Transverse colon (tissue), 4 donors: ENCODE results near the gene RNF215. TPM values are rescaled to one million over a fixed set of nuclear protein-coding genes. Genes with fewer than 3 reads are reported as not detected.

ENCODE experiments used
- DNase-seq: peaks from one replicate; pipeline ENCODE4 v3.0.0-alpha.2; 2019
- H3K27ac ChIP-seq, 4 donors: fragments of 200-600 bp; sonication (generic); 2 replicates each; pipeline ENCODE4 v1.5.1; 2016 to 2018; ENCODE audit warnings: inconsistent platforms in 4 of 4
- H3K27me3 ChIP-seq: fragments of 200-600 bp; sonication (generic); 2 replicates; pipeline ENCODE4 v1.5.1; 2017; ENCODE audit warnings: inconsistent platforms
- H3K36me3 ChIP-seq, 4 donors: fragments of 200-600 bp; sonication (generic); 2 replicates each; pipeline ENCODE4 v1.5.1; 2017 to 2019; ENCODE audit warnings: inconsistent platforms in 4 of 4
- H3K4me1 ChIP-seq, 4 donors: fragments of 200-600 bp; sonication (generic); 2 replicates each; pipeline ENCODE4 v1.5.1; 2017 to 2020; ENCODE audit warnings: inconsistent platforms in 4 of 4
- H3K4me3 ChIP-seq, 4 donors: fragments of 200-600 bp; sonication (generic); 1 replicate in 1 of 4; 2 replicates in 3 of 4; pipeline versions ENCODE4 v1.5.1 to v1.6.1; 2017 to 2019; ENCODE audit warnings: inconsistent platforms in 4 of 4
- H3K9me3 ChIP-seq, 2 donors: fragments of 200-600 bp; sonication (generic); 2 replicates each; pipeline ENCODE4 v1.5.1; 2017 to 2019; ENCODE audit warnings: inconsistent platforms in 2 of 2
- CTCF ChIP-seq, 5 experiments: fragments of 200-600 bp in 3 of 5; fragments of 450-650 bp in 2 of 5; sonication (generic) in 3 of 5; IDR thresholded peaks; 1 replicate in 2 of 5; 2 replicates in 3 of 5; pipeline ENCODE4 v1.5.1; 2016 to 2017; ENCODE audit warnings: antibody characterized with exemption in 5 of 5, inconsistent platforms in 3 of 5, mild to moderate bottlenecking in 2 of 5, moderate library complexity in 1 of 5
- EP300 ChIP-seq: sonication (generic); formaldehyde crosslinking; IDR thresholded peaks from one replicate; pipeline ENCODE4 v1.6.1; 2017; ENCODE audit warnings: antibody characterized with exemption, low read depth
- POLR2A ChIP-seq: fragments of 450-650 bp; IDR thresholded peaks from one replicate; pipeline ENCODE4 v1.6.1; 2016; ENCODE audit warnings: antibody characterized with exemption, mild to moderate bottlenecking, moderate library complexity
- POLR2AphosphoS5 ChIP-seq, 3 donors: sonication (generic); formaldehyde crosslinking; IDR thresholded peaks; one replicate each; pipeline ENCODE4 v1.6.1; 2016; ENCODE audit warnings: antibody characterized with exemption in 3 of 3
- WGBS, 2 donors: methylation state at CpG; one replicate each; pipeline ENCODE4 v1.1.5; 2018; ENCODE audit warnings: low coverage in 1 of 2; 5-methylcytosine and 5-hydroxymethylcytosine counted together
- in situ Hi-C, 4 donors: fragments of 200-750 bp; cut with MboI; loops; one replicate each; pipeline versions ENCODE4 v1.15.0 to v1.15.1; 2017; ENCODE audit warnings: low sequenced_read_pairs in 3 of 4, low pct_ligation_motif_present in 1 of 4, low pct_unique_long_range_greater_than_20kb in 1 of 4
- intact Hi-C: fragments of 100-400 bp; cut with DNase I; formaldehyde crosslinking; loops from one replicate; pipeline ENCODE4 v1.15.1; 2023; ENCODE audit warnings: low total_unique reads
- total RNA-seq, 4 donors: library from RNA; depleted of rRNA; stranded (reverse); fragments of >200 nt; gene quantifications; one replicate each; pipeline ENCODE4 v1.1.0, GENCODE V29; 2016

RNF215 gene
- total RNA-seq, 4 donors from 2014 or later, result 3.2 to 65.5 (median 9.8) TPM

DNA sequence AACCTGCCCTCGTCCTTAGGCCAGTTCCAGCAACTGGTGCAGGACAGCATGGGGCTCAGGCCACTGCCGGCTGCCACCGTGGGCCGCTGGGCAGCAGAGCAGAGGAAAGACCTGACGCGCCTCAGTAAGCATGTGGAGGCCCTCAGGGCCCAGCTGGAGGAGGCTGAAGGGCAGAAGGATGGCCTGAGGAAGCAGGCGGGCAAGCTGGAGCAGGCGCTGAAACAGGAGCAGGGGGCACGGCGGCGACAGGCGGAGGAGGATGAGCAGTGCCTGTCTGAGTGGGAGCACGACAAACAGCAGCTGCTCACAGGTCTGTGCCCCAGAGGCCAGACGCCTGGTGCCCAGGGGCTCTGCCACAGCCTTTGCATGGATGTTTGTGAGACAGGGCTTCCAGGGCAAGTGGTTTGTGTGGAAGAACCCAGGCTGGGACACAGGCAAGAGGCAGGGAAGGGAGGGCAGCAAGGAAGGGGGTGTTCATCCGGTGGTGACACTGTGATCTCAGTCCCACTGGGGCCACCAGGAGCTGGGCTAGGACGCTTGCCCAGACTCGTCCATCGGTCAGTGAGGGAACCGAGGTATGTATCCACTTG lies 16.5 kb downstream of the RNF215 start:
- TF ChIP-seq CTCF (IDR thresholded peaks at IDR 0.05) (no peak), POLR2A (no peak), POLR2AphosphoS5 (IDR thresholded peaks at IDR 0.05) (no peak), EP300 (no peak)
- intact Hi-C loops, result no loop called here
- no peak for DNase-seq
- in situ Hi-C loops, result loop anchor here in 1 of 4 donors (25.0 kb wide), 1 partner anchor 258 kb away; no protein-coding TSS in a partner anchor
- no peaks in the 10 kb centered on the region for H3K27me3 ChIP-seq
- H3K9me3 ChIP-seq, result no peaks in the 10 kb centered on the region
- WGBS, 2 donors, result 77 to 91% methylated on average over 5 to 19 of the region's 19 CpGs
- H3K36me3 ChIP-seq, result no peaks in the 10 kb centered on the region
- no peaks in the 10 kb centered on the region for H3K4me1 ChIP-seq
- H3K4me3 ChIP-seq, result no peak overlapping the region
- H3K27ac ChIP-seq, result no peak overlapping the region

- TF ChIP-seq CTCF (IDR thresholded peaks at IDR 0.05), result no peak
- TF ChIP-seq EP300, result no peak
- TF ChIP-seq POLR2AphosphoS5 (IDR thresholded peaks at IDR 0.05), result no peak
- TF ChIP-seq POLR2A, result no peak
- no peak for DNase-seq
- no peaks in the 10 kb centered on the region for H3K9me3 ChIP-seq
- H3K27me3 ChIP-seq, result no peaks in the 10 kb centered on the region
- WGBS, 2 donors, result 92% methylated on average over 9 of the region's 9 CpGs; no CpG with 5 or more reads in 1 of the 2 donors
- H3K36me3 ChIP-seq, result no peaks in the 10 kb centered on the region
- no peak overlapping the region for H3K27ac ChIP-seq
- intact Hi-C loops, result no loop called here
- in situ Hi-C loops, result loop anchor here in 1 of 4 donors (25.0 kb wide), 1 partner anchor 256 kb away; no protein-coding TSS in a partner anchor
- H3K4me1 ChIP-seq, result no peaks in the 10 kb centered on the region
- no peak overlapping the region for H3K4me3 ChIP-seq
Measured at GRCh38 chr22:30368420-30368819, 18.8 kb downstream of the RNF215 start.

DNA sequence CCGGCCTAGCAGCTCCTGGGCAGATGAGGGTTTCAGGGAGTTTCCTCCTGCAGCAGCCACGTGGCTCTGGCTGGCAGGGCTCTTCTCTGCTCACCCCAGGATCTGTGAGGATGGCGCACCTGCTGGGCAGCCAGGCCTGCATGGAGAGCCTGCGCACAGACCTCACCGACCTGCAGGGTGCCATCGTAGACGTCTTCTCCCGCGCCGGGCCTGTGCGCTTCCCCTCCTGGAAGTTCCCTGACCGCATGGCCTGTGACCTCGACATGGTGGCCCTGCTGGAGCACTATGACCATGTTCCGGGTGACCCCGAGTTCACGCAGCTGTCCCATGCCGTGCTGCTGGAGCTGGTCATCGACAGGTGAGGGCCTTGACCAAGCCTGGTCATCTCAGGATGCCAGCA lies 21.3 kb downstream of the RNF215 start:
- H3K36me3 ChIP-seq, result no peaks in the 10 kb centered on the region
- no peaks in the 10 kb centered on the region for H3K9me3 ChIP-seq
- H3K4me3 ChIP-seq, result no peak overlapping the region
- TF ChIP-seq POLR2A, result no peak
- no peak for TF ChIP-seq CTCF (IDR thresholded peaks at IDR 0.05)
- TF ChIP-seq POLR2AphosphoS5 (IDR thresholded peaks at IDR 0.05), result no peak
- TF ChIP-seq EP300, result no peak
- H3K27me3 ChIP-seq, result no peaks in the 10 kb centered on the region
- no peak for DNase-seq
- intact Hi-C loops, result no loop called here
- no peak overlapping the region for H3K27ac ChIP-seq
- 98% methylated on average over 15 of the region's 18 CpGs; no CpG with 5 or more reads in 1 of the 2 donors for WGBS, 2 donors
- no peaks in the 10 kb centered on the region for H3K4me1 ChIP-seq
- in situ Hi-C loops, result loop anchor here in 1 of 4 donors (25.0 kb wide), 1 partner anchor 254 kb away; no protein-coding TSS in a partner anchor

GRCh38 chr22:30362651-30363281 lies 24.4 kb downstream of the RNF215 start:
- Histone ChIP-seq H3K27ac (no peak overlapping the region), H3K36me3 (no peaks in the 10 kb centered on the region), H3K27me3 (no peaks in the 10 kb centered on the region), H3K4me1 (peaks cover 0 to under 1% (median under 1%) of the 10 kb centered on the region in 4 donors), H3K9me3 (no peaks in the 10 kb centered on the region), H3K4me3 (no peak overlapping the region)
- intact Hi-C loops, result no loop called here
- no peak for TF ChIP-seq CTCF (IDR thresholded peaks at IDR 0.05)
- no peak for TF ChIP-seq POLR2AphosphoS5 (IDR thresholded peaks at IDR 0.05)
- no peak for TF ChIP-seq POLR2A
- no peak for TF ChIP-seq EP300
- in situ Hi-C loops, result loop anchor here in 1 of 4 donors (25.0 kb wide), 1 partner anchor 250 kb away; no protein-coding TSS in a partner anchor
- 78 to 83% methylated on average over 5 to 7 of the region's 7 CpGs for WGBS, 2 donors
- no peak for DNase-seq
